Measurements from ENCODE around the gene CPED1. TPM values are rescaled to one million over a fixed set of nuclear protein-coding genes. Genes with fewer than 3 reads are reported as not detected.

The CPED1 gene
- total and polyA plus RNA-seq, 2 donors (not counting 1 experiment from before 2014, with no cell fraction given) = 70.2 to 196 TPM

- Histone ChIP-seq H3K4me1 (ENCODE audit: control insufficient read depth, extremely low read depth, insufficient read depth, low read length) (no peaks in the 10 kb centered on the region), H3K27me3 (ENCODE audit: control insufficient read depth, insufficient read depth, low read length) (no peaks in the 10 kb centered on the region), H2AFZ (ENCODE audit: low read length) (no peak overlapping the region), H3K4me3 (replicated peaks in 1 of 4; ENCODE audit: control extremely low read depth in 1 of 4, insufficient read depth in 1 of 4, low read depth in 3 of 4, low read length in 4 of 4) (no peak overlapping the region), H3K9me3 (ENCODE audit: control insufficient read depth, insufficient read depth, low read depth, low read length) (no peaks in the 10 kb centered on the region), H4K20me1 (ENCODE audit: control insufficient read depth, extremely low read depth, insufficient read depth, low read length) (no peaks in the 10 kb centered on the region), H3K79me2 (ENCODE audit: control insufficient read depth, insufficient read depth, low read length) (peaks cover 11% of the 10 kb centered on the region), H3K9ac (ENCODE audit: insufficient read depth, low read length) (no peak overlapping the region), H3K36me3 (ENCODE audit: control insufficient read depth, insufficient read depth, low read length) (peaks cover 3% of the 10 kb centered on the region), H3K4me2 (ENCODE audit: extremely low read depth, insufficient read depth, low read length) (no peak overlapping the region), H3K27ac (ENCODE audit: insufficient read depth, low read length) (no peak overlapping the region)
- no peak for DNase-seq (ENCODE audit: low read depth in 2 of 2)
- TF ChIP-seq CTCF (conservative IDR thresholded peaks at IDR 0.05 in 1 of 2, IDR thresholded peaks at IDR 0.05 in 1 of 2; ENCODE audit: low read depth in 1 of 2, low read length in 2 of 2) = no peak
- TF ChIP-seq EZH2 (IDR thresholded peaks at IDR 0.05; ENCODE audit: low read length, missing control alignments) = no peak
Observed at GRCh38 chr7:120955577-120956149, 32.8 kb upstream of the CPED1 start.

- no peaks in the 10 kb centered on the region for H3K9me3 ChIP-seq (ENCODE audit: control insufficient read depth, insufficient read depth, low read depth, low read length)
- no peak overlapping the region for H3K4me2 ChIP-seq (ENCODE audit: extremely low read depth, insufficient read depth, low read length)
- no peaks in the 10 kb centered on the region for H3K4me1 ChIP-seq (ENCODE audit: control insufficient read depth, extremely low read depth, insufficient read depth, low read length)
- no peak for TF ChIP-seq EZH2 (IDR thresholded peaks at IDR 0.05; ENCODE audit: low read length, missing control alignments)
- TF ChIP-seq CTCF (conservative IDR thresholded peaks at IDR 0.05 in 1 of 2, IDR thresholded peaks at IDR 0.05 in 1 of 2; ENCODE audit: low read depth in 1 of 2, low read length in 2 of 2) = no peak
- no peaks in the 10 kb centered on the region for H4K20me1 ChIP-seq (ENCODE audit: control insufficient read depth, extremely low read depth, insufficient read depth, low read length)
- H3K79me2 ChIP-seq (ENCODE audit: control insufficient read depth, insufficient read depth, low read length) = no peaks in the 10 kb centered on the region
- no peak for DNase-seq (ENCODE audit: low read depth in 2 of 2)
- H3K36me3 ChIP-seq (ENCODE audit: control insufficient read depth, insufficient read depth, low read length) = peaks cover 3% of the 10 kb centered on the region
- no peak overlapping the region for H2AFZ ChIP-seq (ENCODE audit: low read length)
- H3K4me3 ChIP-seq (replicated peaks in 1 of 4; ENCODE audit: control extremely low read depth in 1 of 4, insufficient read depth in 1 of 4, low read depth in 3 of 4, low read length in 4 of 4) = no peak overlapping the region
- no peak overlapping the region for H3K27ac ChIP-seq (ENCODE audit: insufficient read depth, low read length)
- H3K9ac ChIP-seq (ENCODE audit: insufficient read depth, low read length) = no peak overlapping the region
- H3K27me3 ChIP-seq (ENCODE audit: control insufficient read depth, insufficient read depth, low read length) = no peaks in the 10 kb centered on the region
Observed at GRCh38 chr7:120959929-120960484, 28.5 kb upstream of the CPED1 start.

- no peak for TF ChIP-seq CTCF (conservative IDR thresholded peaks at IDR 0.05 in 1 of 2, IDR thresholded peaks at IDR 0.05 in 1 of 2; ENCODE audit: low read depth in 1 of 2, low read length in 2 of 2)
- TF ChIP-seq EZH2 (IDR thresholded peaks at IDR 0.05; ENCODE audit: low read length, missing control alignments) = no peak
- no peak overlapping the region for H3K27ac ChIP-seq (ENCODE audit: insufficient read depth, low read length)
- H3K27me3 ChIP-seq (ENCODE audit: control insufficient read depth, insufficient read depth, low read length) = no peaks in the 10 kb centered on the region
- no peak overlapping the region for H2AFZ ChIP-seq (ENCODE audit: low read length)
- H3K9ac ChIP-seq (ENCODE audit: insufficient read depth, low read length) = no peak overlapping the region
- H4K20me1 ChIP-seq (ENCODE audit: control insufficient read depth, extremely low read depth, insufficient read depth, low read length) = no peaks in the 10 kb centered on the region
- peaks cover 2% of the 10 kb centered on the region for H3K36me3 ChIP-seq (ENCODE audit: control insufficient read depth, insufficient read depth, low read length)
- no peaks in the 10 kb centered on the region for H3K4me1 ChIP-seq (ENCODE audit: control insufficient read depth, extremely low read depth, insufficient read depth, low read length)
- H3K79me2 ChIP-seq (ENCODE audit: control insufficient read depth, insufficient read depth, low read length) = no peaks in the 10 kb centered on the region
- no peak overlapping the region for H3K4me3 ChIP-seq (replicated peaks in 1 of 4; ENCODE audit: control extremely low read depth in 1 of 4, insufficient read depth in 1 of 4, low read depth in 3 of 4, low read length in 4 of 4)
- no peak overlapping the region for H3K4me2 ChIP-seq (ENCODE audit: extremely low read depth, insufficient read depth, low read length)
- no peaks in the 10 kb centered on the region for H3K9me3 ChIP-seq (ENCODE audit: control insufficient read depth, insufficient read depth, low read depth, low read length)
- no peak for DNase-seq (ENCODE audit: low read depth in 2 of 2)
Observed at GRCh38 chr7:120960714-120961113, 27.8 kb upstream of the CPED1 start.

All from fibroblast of lung (primary cell).